Kidney glomerular epithelial cell (primary cell): ENCODE data around the gene NECTIN4.
A peak's percentile ranks its signal among the peaks of the same experiment; 100 is the strongest.
"Not testable (repeated sequence)": the region's sequence is repeated elsewhere in the genome, so short reads cannot be mapped to it uniquely, and the experiment has no call there.

Experiments used
- DNase-seq: peaks from one replicate; lab custom pipeline; 2025; lab: John Stamatoyannopoulos, UW

Gene NECTIN4

DNA sequence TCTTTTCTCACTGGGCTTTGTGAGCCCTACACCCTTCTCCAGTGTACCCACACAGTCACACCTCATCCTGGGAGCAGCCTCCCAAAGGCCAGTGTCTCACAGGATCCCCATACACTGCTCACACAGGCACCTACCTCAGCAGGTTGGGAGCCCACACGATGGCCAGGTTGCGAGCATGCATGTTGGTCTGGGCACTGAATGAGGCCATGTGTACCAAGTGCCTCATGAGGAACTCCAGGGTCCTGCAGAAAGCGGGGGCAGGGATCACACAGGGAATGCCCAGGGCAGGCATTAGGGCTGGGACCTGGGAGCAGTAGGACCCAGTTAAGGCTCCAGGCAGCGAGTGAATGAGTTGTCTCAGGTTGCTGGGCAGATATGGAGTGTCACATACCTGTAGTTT is 35.1 kb downstream of the NECTIN4 start:
- no peak for DNase-seq

DNA sequence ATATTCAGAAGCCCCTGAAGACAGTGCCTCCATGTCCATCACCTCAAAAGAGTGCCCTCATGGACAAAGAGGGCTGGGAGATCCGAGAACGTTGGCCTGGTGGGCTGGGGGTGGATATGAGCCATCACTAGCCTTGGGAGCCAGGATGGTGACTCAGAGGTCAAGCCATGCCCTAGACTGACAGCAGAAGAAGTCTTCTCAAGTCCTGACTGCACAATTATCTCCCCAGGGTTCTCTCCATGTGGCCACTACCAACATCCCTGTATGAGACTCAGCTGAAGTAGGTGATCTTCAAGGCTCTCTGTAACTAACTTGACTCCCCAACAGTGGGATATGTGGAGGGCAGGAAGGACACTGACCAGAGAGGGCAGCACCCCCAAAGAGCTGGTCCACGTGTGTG is 36.5 kb downstream of the NECTIN4 start:
- DNase-seq, result no peak

DNA sequence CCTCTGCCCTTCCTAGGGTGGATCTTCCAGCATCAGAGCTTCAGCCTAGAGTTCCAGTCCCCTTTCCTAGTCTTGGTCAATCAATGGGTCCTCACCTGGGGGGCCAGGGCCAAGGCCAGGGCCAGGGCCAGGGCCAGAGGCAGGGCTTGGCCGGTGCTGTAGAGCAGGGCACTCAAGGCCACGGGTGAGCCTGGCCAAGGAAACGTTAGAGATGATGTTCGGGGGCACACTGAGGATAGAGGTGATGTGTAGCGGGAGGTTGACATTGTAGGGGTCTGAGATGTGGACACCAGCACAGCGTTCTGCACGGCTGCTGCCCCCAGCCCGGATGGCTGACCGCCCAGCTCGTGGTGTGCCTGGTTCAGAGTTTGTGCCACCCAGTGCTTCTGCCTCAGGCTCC is 38.1 kb downstream of the NECTIN4 start:
- no peak for DNase-seq

DNA sequence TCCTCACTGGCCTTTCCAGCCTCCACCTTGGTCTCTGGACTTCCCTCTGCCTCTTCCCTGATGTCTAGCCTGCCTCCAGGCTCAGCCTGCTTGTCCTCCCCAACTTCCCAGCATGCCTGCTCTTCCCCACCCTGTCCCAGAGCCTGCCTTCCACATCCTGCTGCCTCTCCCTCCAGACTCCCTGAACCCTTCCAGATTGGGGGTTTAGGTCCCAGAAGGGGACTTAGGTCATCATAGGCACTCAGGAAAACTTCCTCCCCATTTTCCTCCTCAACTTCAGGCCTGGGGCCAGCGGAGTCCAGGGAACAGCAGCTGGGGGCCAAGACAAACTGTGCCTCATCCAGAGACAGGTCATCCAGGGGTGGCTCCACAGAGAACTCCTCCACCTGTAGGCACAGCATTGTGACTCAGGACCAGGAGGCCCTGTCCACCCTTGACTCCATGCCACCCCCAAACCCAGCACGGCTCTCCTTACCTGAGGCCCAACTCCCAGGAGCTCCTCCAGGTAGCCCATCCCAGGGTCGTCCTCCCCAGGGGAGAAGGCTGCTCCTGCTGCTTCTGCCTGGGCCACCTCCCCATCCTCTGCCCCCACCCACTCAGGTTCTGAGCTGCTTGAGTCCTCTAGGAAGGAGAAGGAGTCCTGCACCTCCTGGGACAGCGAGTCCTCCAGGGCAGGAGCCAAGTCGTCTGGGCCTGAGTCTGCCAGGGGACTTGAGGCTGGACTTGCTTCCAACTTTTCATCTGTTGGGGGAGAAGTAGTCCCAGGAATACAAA is 40.2 kb downstream of the NECTIN4 start:
- no peak for DNase-seq

DNA sequence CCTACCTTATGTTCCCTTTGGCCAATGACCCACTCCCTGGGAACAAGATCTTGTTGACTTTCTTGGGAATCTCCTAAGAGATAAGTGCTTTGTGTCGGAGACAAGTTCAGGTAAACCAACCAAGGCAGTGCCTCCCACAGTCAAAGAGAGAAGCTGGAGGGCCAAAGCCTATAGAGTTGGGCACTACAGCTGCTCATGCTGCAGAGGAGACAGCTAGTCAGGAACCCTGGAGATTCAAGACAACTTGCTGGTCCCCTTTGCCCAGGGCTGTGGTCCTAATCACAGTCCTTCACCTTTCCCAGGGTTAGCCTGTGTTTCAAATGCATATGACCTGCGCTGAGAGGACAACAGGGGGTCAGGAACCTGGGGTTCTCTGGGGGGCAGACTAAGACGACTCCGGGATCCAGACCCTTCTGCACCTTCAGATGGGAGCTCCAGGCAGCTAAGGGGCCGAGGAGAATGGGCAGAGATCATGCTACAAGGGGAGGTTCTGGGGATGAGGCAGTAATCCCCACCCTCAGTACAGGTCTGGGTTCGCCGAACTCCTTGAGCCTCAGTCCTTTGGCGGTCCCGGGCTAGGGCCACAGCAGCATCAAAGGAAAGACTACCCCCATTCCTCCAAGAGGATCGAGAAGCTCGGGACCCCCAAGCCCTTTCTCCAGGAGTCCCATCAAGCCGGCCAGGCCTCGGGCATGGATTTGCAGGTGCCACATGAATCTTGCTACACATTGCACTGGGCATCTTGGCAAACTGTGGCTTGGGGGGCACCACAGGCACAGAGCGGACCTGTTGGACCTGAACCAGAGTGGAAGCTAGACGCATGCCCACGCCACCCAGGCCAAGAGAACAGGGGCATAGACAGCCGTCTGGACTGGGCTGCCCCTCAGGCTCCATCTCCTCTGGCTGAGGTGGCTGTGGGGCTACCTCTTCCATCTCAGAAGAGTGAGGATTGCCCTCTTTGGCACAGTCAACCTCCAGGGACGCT is 41.6 kb downstream of the NECTIN4 start:
- DNase-seq, result no peak

DNA sequence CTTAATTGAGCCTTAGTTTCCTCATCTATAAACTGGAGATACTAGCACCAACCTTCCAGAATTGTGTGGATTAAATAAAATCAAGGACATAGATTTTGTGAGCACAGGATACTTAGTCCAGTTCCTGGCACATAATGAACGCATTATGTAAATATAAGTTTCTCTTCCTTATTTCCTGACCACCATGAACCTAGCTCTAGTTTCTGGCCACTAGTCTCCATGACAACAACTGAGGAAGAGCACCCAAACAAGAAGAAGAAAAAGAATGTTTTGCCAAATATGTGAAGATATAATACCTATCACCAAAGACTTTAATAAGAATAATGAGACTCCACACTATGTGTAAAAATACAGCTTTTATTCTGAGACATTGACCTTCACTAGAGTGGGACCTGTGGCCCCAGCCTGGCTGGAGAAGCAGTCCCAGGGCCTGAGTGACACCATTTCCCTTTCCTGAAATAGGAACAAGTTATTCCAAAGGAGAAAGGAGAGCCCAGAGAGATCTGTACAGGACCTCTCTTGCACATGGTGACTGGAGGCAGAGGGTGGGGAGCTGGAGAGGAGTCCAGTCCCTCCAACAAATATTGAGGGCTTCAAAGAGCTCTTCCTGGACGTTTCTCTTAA is 42.6 kb downstream of the NECTIN4 start:
- no peak for DNase-seq

DNA sequence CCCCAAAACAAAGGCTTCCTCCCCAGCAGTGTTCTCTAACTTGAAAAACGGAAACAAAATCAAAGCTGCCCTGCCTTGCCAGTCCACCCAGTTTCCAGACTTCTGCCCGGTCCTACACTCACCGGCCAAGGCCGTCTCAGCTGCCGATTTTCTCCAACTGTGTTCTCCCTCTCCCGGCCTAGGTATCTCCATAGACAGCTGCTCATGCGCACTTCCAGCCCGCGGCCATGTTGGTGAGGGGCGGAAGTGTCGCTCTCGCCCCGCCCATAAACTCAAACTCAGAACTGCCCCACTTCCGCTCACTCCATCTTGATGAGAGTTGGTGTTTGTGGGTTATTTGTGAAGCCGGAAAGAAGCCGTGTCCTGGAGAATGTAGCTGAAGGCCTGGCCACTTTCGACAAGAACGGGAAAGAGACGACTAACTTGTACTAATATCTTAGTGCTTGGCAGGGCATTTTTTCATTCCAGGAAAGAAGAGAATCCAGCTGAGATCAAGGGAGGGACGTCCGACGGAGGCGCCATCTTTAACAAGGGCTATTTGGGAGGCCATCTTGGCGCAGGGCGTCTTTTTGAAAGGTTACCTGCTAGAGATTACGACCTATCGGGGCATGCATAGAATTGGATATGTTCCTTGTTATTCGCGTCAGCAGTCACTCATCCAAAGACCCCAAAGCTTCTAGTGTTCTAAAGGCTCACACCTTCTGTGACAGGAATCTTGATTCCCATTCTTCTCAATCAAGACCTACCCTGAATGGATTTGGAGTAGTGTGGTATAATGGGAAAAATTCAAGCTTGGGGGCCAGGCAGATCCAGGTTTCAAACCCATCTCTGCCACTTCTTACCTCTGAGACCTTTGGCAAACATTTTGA is 43.4 kb downstream of the NECTIN4 start, which contains the start of gene USF1:
TSS of gene USF1 (minus strand) at position 242 of the 869 bp plus-strand sequence. CDS start 2,702 bp downstream, outside the sequence.
- DNase-seq, result peak; percentile 96

DNA sequence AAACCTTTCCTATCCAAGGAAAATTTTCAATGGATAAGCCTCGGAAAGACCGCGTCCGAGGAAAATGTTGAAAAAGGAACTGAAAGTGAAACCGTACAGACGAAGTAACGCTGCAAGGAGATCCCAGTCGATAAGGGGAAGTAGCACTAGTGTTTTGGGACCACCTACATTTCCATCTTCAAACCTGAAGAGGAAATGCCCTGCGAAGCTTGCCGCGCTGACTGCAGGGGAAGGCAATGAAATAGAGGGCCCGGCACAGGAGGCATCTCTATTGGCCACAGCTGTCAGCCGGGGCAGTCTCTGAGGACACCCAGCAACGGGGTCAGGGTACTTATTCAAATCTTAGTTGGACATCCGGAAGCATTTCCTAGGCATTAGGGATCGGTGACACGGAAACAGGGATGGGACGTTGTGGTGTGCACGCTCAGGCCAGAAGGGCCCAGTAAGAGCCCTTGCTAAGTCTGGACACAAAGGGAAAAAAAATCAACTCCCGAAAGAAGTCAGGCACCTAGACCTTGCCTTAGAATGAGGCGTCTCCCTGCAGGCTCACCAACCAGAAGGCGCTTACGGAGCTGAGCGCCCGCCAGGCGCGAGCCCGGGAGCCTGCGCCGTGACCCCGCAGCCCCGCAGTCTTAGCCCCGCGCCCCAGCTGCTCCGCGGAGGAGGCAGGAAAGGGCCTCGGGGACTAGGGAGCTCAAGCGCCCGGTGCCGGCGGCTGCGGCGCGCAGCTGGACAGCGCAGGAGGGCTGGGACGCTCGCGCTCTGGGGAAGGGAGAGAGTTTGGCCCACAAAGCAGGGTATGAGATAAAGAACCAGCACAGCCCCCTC is 44.2 kb downstream of the NECTIN4 start:
- peak; percentile 57 for DNase-seq

DNA sequence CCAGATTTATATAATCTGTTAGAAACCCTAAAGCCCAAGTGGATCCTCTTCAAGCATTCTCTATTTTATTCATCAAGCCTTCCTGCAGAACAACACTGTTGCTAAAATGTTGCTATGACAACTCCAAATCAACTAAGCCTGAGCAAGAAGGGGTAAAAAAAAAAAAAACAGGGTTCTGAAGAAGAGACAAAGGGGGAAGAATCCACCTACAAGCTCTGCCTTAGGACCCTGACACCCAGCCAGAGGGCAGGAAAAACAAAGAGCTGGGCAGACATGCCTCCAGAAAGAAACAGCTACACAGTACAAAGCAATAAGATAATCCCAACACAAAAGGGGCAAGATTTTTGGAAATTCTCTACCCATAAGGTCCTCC is 44.8 kb downstream of the NECTIN4 start:
- peak; percentile 49 for DNase-seq

DNA sequence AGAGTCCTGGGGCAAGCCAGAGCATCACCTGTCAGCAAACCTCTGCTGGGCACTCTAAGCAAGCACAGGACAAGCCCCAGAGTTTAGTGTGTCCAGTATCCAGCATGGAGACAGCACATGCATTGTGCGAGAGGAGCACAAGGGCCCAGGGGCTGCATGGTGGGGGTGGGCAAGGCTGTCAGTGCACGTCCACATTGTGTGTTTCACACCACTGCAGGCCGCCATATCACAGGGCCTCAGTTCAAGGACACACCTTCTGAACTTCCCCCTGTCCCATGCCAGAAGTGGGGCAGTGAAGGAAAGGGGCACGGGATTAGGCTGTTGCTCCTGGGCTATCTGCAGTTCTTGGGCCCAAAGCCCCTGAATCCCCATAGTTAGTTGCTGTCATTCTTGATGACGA is 49.8 kb downstream of the NECTIN4 start:
- no peak for DNase-seq

DNA sequence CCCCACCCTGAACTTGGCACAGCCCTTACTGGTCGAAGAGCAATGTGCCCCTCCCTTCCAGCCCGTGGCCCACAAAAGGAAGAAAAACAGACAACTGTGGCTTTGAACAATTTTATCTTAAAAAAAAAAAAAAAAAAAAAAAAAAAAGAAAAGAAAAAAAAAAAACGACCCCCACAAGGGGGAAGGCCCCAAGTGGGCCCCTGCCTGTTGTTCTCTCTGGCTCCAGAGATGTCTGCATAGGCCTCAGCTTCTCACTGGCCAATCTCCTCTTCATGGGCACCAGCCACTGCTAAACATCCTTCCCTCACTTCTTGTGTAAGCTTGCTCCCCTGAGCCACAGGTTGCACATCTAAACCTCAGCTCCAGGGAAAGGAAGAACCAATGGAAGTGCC is 50.2 kb downstream of the NECTIN4 start:
- DNase-seq, result no peak

DNA sequence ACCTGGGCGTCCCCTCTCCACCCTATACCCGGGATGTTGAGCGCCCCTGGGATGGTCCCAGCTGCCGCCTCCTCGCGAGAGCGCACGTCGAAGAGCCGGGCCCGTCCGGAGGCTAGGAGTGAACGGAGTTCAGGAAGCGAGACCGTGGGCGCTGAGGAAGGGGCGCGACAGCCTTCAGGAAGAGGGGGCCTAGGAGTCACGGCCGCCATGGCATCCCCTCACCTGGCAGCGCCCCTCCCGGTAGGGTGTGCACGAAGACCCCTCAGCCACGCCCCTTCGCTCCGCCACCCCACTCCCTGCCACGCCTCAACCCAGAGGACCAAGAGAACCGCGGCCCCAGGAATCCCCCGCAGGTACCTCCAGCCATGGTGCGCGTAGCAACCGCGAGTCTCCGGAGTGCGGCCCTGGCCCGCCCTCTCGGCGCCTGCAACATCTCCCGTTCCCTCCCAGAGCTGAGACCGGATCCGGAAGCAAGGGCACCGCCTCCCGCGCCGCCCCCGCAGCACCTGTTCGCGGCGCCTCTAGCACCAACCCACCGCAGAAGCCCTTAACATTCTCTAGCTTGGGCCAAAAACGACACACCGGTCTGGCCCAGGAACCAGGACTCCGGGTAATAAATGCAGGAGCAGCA is 50.7 kb downstream of the NECTIN4 start, which contains the start of gene TSTD1:
TSS of gene TSTD1 (minus strand) at position 442 of the 631 bp plus-strand sequence. CDS start at position 367, 75 bp downstream.
- DNase-seq, result peak; percentile 39

DNA sequence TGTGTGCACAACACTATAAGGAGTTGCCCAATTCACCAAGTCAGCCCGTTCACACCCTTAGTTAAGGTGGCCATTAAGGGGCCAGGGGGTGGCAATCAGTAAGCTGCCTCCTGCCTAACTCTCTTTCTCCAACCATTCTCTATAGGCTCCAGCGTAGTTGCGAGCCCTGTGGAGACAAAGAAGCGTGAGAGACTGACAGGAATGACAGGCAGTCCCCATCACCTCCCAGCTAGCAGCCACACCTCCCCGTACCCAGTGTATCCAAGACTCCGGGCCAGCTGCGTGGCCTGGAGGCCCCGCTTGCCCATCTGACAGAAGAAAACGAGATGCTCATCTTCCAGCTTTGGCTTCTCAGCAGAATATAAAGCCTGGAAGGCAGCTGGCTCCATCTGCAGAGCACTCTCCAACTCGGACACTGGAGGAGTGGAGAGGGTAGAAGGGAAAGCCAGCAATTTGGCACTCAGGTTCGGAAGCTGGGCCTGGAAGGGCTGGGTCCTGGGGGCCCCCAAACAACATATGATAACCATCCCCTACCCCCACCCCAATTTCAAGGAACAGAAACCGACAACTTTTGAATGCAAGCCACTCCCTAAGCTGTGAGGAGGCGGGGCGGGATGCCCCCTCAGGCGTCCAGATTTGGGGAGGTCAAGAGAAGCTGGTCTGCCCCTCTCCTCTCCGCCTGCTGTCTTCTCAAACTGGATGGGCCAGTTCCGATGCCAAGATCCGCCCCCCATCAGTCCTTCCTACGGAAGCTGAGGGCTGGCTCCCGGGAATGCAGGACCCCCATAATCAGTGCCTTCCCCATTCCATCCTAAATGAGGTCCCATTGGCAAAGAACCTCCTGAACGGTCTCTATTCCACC is 51.5 kb downstream of the NECTIN4 start:
- DNase-seq, result no peak

DNA sequence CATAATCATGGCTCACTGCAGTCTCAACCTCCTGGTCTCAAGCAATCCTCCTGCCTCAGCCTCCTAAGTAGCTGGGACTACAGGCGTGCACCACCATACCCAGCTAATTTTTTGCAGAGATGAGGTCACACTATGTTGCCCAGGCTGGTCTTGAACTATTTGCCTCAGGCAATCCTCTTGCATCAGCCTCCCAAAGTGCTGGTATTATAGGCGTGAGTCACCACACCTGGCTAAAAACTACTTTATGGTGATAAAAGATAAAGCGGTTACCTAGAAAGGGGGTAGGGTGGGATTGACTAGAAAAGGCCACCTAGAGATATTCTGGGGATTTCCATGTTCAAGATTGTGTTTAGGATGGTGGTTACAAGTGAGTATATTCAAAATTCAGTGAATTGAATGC is 55.6 kb downstream of the NECTIN4 start:
- no peak for DNase-seq

DNA sequence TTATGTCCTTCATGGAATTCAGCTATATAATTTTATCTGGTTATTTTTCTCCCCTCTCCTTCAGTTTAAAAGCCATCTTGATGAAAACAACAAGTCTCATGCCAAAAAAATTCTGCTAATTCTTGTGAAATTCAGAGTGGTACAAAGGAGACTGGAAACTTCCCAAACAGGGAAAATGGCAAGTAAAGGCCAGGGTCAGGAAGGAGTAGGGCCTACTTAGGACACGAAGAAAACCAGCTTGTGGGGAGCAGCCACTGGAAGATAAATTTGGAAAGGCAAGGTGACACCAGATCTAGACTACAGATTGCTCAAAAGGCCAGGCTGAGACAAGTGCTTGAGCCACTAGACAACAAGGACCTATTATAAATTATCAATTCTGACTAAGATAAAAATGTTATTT is 56.9 kb downstream of the NECTIN4 start:
- DNase-seq, result no peak

DNA sequence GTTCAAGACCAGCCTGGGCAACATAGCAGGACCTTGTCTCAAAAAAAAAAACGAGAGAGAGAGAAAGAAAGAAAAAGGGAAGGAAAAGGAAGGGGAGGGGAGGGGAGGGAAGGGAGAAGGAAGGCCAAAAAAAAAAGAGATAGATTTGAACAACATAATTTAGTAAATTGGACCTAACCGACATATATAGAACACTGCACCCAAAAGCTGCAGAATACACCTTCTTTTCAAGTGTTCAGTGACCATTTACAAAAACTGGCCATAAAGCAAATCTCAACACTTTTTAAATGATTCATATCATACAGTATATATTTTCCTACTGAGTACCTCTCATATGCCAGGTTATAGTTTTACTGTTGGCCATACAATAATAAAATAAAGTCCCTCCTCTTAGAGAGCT is 57.5 kb downstream of the NECTIN4 start:
- DNase-seq, result no peak

DNA sequence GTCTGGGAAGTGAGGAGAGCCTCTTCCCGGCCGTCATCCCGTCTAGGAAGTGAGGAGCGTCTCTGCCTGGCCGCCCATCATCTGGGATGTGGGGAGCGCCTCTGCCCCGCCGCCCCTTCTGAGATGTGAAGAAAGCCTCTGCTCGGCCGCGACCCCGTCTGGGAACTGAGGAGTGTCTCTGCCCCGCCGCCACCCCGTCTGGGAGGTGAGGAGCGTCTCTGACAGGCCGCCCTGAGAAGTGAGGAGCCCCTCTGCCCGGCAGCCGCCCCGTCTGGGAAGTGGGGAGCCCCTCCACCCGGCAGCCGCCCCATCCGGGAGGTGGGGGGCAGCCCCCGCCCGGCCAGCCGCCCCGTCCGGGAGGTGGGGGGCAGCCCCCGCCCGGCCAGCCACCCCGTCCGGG is 59.9 kb downstream of the NECTIN4 start:
- not testable (repeated sequence) for DNase-seq

DNA sequence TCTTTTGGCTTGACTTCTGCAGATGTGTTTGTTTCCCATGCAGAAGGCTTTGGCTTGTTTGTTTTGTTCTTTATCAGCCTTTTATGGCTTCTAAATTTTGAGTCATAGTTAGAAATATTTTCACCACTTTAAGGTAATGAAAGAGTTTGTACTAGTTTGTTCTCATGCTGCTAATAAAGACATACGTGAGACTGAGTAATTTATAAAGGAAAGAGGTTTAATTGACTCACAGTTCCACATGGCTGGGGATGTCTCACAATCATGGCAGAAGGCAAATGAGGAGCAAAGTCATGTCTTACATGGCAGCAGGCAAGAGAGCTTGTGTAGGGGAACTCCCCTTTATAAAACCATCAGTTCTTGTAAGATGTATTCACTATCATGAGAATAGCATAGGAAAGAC is 62.4 kb downstream of the NECTIN4 start:
- not testable (repeated sequence) for DNase-seq

DNA sequence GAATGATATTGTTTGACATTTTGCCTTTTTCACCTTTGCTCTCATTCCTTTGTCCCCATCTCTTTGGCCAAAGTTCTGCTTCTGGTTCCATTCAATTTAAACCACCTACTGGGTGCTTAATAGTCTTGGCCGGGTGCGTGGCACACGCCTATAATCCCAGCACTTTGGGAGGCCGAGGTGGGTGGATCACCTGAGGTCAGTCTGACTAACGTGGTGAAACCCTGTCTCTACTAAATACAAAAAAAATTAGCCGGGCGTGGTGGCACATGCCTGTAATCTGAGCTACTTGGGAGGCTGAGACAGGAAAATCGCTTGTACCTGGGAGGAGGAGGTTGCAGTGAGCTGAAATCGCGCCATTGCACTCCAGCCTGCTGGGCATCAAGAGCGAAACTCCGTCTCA is 66.9 kb downstream of the NECTIN4 start:
- not testable (repeated sequence) for DNase-seq
